K562 (cell line): ENCODE measurements around the gene ZNF335. TPM values are rescaled to one million over a fixed set of nuclear protein-coding genes. Genes with fewer than 3 reads are reported as not detected.

Experiments
- AFF4 ChIP-seq: sonication (generic); formaldehyde crosslinking; IDR thresholded peaks from 2 replicates; pipeline ENCODE4 v1.8.0; 2023; ENCODE audit warnings: mild to moderate bottlenecking, missing genetic modification reagents
- ARHGAP35 ChIP-seq: fragments of 450-650 bp; IDR thresholded peaks from 2 replicates; pipeline ENCODE4 v1.6.1; 2018; ENCODE audit not compliant: partially characterized antibody
- ARNT ChIP-seq, 2 experiments: fragments of 450-650 bp; IDR thresholded peaks; 2 replicates each; pipeline ENCODE4 v1.6.1; 2016; ENCODE audit warnings: mild to moderate bottlenecking in 1 of 2
- ATF3 ChIP-seq, 2 experiments: fragments of 450-650 bp in 1 of 2; sonication (generic) in 1 of 2; formaldehyde crosslinking in 1 of 2; IDR thresholded peaks in 1 of 2; conservative IDR thresholded peaks in 1 of 2; 2 replicates each; pipeline versions ENCODE4 v1.6.1 to v1.8.1; 2016 to 2023; ENCODE audit warnings: mild to moderate bottlenecking in 2 of 2, moderate library complexity in 2 of 2, inconsistent platforms in 1 of 2, missing genetic modification reagents in 1 of 2
- BMI1 ChIP-seq: fragments of 150-350 bp; IDR thresholded peaks from 2 replicates; pipeline ENCODE4 v1.6.1; 2014; ENCODE audit warnings: low read length
- CC2D1A ChIP-seq: fragments of 450-650 bp; IDR thresholded peaks from 2 replicates; pipeline ENCODE4 v1.6.1; 2017; ENCODE audit warnings: mild to moderate bottlenecking
- ETS1 ChIP-seq: conservative IDR thresholded peaks from 2 replicates; pipeline ENCODE4 v1.6.1; 2011; ENCODE audit warnings: low read depth, mild to moderate bottlenecking, low read length; ENCODE audit not compliant: control insufficient read depth
- HMGXB4 ChIP-seq: sonication (generic); formaldehyde crosslinking; IDR thresholded peaks from 2 replicates; pipeline ENCODE4 v1.8.1; 2023; ENCODE audit warnings: mild to moderate bottlenecking, missing genetic modification reagents
- ILF3 ChIP-seq: fragments of 450-650 bp; IDR thresholded peaks from 2 replicates; pipeline ENCODE4 v1.6.1; 2018; ENCODE audit warnings: antibody characterized with exemption, mild to moderate bottlenecking, moderate library complexity, borderline replicate concordance
- PHF21A ChIP-seq: fragments of 450-650 bp; IDR thresholded peaks from 2 replicates; pipeline ENCODE4 v1.6.1; 2017; ENCODE audit warnings: low read depth, borderline replicate concordance
- POLR2B ChIP-seq: fragments of 450-650 bp; IDR thresholded peaks from 2 replicates; pipeline ENCODE4 v1.6.1; 2018; ENCODE audit warnings: low read depth; ENCODE audit not compliant: partially characterized antibody
- TSC22D4 ChIP-seq: fragments of 450-650 bp; IDR thresholded peaks from 2 replicates; pipeline ENCODE4 v1.6.1; 2016; ENCODE audit warnings: missing genetic modification characterization, missing biosample characterization, control low read depth
- ZBTB8A ChIP-seq: fragments of 450-650 bp; IDR thresholded peaks from 2 replicates; pipeline ENCODE4 v1.6.1; 2018; ENCODE audit warnings: mild to moderate bottlenecking, moderate library complexity; ENCODE audit not compliant: partially characterized antibody
- ZNF212 ChIP-seq: fragments of 450-650 bp; formaldehyde crosslinking; IDR thresholded peaks from 2 replicates; pipeline ENCODE4 v1.4.0; 2020; ENCODE audit warnings: mild to moderate bottlenecking
- ZNF347 ChIP-seq: fragments of 450-650 bp; formaldehyde crosslinking; IDR thresholded peaks from 2 replicates; pipeline ENCODE4 v1.4.0; 2020; ENCODE audit warnings: low read depth, mild to moderate bottlenecking, moderate library complexity
- polyA plus RNA-seq, 8 experiments: library from polyadenylated mRNA; depleted of rRNA in 4 of 8; stranded (reverse) in 5 of 8; unstranded in 3 of 8; fragments of >200 nt; fragmentation: Nextera tagmentation in 2 of 8; fragmentation: Illumina TruSeq in 1 of 8; extraction: Ambion mirVana in 2 of 8; extraction: Trizol in 1 of 8; gene quantifications; 2 replicates each; pipeline versions ENCODE4 v1.2.1 to v1.2.3, GENCODE V29; 2011 to 2014; ENCODE audit warnings: inconsistent platforms in 1 of 8, missing spikeins in 1 of 8
- total RNA-seq, 7 experiments: library from RNA; depleted of rRNA in 6 of 7; stranded (reverse); fragments of >200 nt in 6 of 7; fragmentation: Illumina TruSeq in 2 of 7; extraction: Trizol in 2 of 7; gene quantifications; 2 replicates each; pipeline versions ENCODE4 v1.2.1 to v1.2.3, GENCODE V29; 2011 to 2021; ENCODE audit warnings: low replicate concordance in 1 of 7
- TF ChIP-seq, protein P1 (sequence below): fragments of 250-450 bp; sonication (Bioruptor Pico); IDR thresholded peaks from 2 replicates; pipeline ENCODE4 v1.6.1; 2021; ENCODE audit warnings: mild to moderate bottlenecking
- TF ChIP-seq, protein P2 (sequence below): sonication (generic); formaldehyde crosslinking; IDR thresholded peaks from 2 replicates; pipeline ENCODE4 v1.8.1; 2023; ENCODE audit warnings: mild to moderate bottlenecking, missing genetic modification reagents, moderate library complexity

Gene ZNF335
- total and polyA plus RNA-seq, 9 of the 15 experiments (the other 6 are each of a cell fraction or from before 2014, with no cell fraction given): 0.39 to 16.0 (median 7.6) TPM

DNA sequence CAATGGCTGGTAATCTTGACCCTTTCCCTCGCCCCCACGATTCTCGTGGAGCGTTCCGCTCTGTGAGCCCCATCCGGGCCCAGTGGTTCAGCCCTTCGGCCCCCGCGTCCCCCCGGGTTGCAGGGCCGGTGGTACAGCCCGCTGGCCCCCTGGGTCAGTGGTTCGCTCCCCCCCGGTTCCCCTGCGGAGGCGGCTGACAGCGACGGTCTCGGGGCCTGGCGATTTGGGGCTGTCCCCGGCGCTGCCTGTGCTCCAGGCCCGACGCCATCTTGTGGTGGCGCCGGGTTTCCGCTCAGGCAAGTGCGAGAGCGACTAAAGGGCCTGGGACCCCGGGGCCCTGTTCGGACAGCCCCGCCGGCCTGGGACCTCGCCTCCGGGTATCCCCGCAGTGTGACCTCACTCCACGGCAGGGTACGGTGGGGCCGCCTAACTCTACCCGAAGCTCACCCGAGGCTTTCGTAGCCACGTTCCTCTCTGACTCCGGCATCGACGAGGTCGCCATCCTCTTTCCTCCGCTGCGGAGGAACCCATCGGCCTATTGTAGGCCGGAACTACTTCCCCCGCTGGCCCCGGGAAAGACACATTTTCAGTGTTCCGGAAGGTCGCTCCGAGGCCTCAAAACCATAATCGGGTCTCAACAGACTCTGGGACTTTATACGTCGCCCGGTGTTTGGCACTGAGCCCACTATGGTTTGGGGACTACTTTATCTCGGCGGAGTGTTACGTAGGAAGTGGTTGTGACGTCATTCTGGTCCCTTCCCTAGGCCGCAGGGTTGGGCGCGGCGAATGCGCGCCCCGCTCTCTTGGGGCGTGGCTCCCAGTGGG is at the start of gene ZNF335 (continued):
- TF ChIP-seq, protein P1, sequence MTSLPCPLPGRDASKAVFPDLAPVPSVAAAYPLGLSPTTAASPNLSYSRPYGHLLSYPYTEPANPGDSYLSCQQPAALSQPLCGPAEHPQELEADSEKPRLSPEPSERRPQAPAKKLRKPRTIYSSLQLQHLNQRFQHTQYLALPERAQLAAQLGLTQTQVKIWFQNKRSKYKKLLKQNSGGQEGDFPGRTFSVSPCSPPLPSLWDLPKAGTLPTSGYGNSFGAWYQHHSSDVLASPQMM (CRISPR knock-in tag): no peak
- no peak for TF ChIP-seq ZNF212
- TF ChIP-seq ATF3 (IDR thresholded peaks at IDR 0.05): peak; percentile 100
- TF ChIP-seq ATF3 (CRISPR knock-in tag; conservative IDR thresholded peaks at IDR 0.05): peak; percentile 88; the same call in 1 of the 2 replicates
- TF ChIP-seq POLR2B: no peak
- peak; percentile 68 for TF ChIP-seq ETS1
- TF ChIP-seq, protein P2, sequence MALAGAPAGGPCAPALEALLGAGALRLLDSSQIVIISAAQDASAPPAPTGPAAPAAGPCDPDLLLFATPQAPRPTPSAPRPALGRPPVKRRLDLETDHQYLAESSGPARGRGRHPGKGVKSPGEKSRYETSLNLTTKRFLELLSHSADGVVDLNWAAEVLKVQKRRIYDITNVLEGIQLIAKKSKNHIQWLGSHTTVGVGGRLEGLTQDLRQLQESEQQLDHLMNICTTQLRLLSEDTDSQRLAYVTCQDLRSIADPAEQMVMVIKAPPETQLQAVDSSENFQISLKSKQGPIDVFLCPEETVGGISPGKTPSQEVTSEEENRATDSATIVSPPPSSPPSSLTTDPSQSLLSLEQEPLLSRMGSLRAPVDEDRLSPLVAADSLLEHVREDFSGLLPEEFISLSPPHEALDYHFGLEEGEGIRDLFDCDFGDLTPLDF (CRISPR knock-in tag): peak; percentile 66; the same call in 1 of the 2 replicates
- no peak for TF ChIP-seq ZBTB8A
- TF ChIP-seq ZNF347 (CRISPR knock-in tag): peak; percentile 26; the same call in 1 of the 2 replicates
- no peak for TF ChIP-seq ILF3
- peak; percentile 73; the same call in 1 of the 2 replicates for TF ChIP-seq PHF21A
- no peak for TF ChIP-seq ARHGAP35
- TF ChIP-seq HMGXB4: peak; percentile 87
- TF ChIP-seq ARNT (IDR thresholded peaks at IDR 0.05): peak; percentile 97 to 99
- peak; percentile 80 for TF ChIP-seq CC2D1A
- no peak for TF ChIP-seq TSC22D4
- TF ChIP-seq BMI1: no peak
- TF ChIP-seq AFF4 (CRISPR knock-in tag): 0 out of 2 replicates have a peak, but pooled peaks have one; percentile 23
